ENCODE results near the gene PXDC1. TPM values are rescaled to one million over a fixed set of nuclear protein-coding genes. Genes with fewer than 3 reads are reported as not detected.

The PXDC1 gene
- total RNA-seq, 1 donor, result 144 TPM

GRCh38 chr6:3766214-3766613 lies 14.7 kb upstream of the PXDC1 start:
- Histone ChIP-seq H3K4me1 (ENCODE audit: insufficient read depth, low read length) (peaks cover 33% of the 10 kb centered on the region), H3K4me2 (ENCODE audit: insufficient read depth, low read length) (peak overlapping the region; percentile 66), H3K27me3 (ENCODE audit: insufficient read depth, low read length) (no peaks in the 10 kb centered on the region), H2AFZ (ENCODE audit: low read length) (peak overlapping the region; percentile 60), H3K4me3 (ENCODE audit: insufficient read depth, low read length) (peak overlapping the region; percentile 44), H4K20me1 (ENCODE audit: insufficient read depth, low read length) (no peaks in the 10 kb centered on the region), H3K36me3 (ENCODE audit: insufficient read depth, low read length) (no peaks in the 10 kb centered on the region), H3K79me2 (ENCODE audit: insufficient read depth, low read length) (no peaks in the 10 kb centered on the region), H3K27ac (ENCODE audit: low read depth, low read length) (peak overlapping the region; percentile 36), H3K9me3 (ENCODE audit: low read depth, low read length) (no peaks in the 10 kb centered on the region)
- DNase-seq (ENCODE audit: insufficient read length, low spot score, missing footprints), result peak; percentile 95
- TF ChIP-seq CTCF (IDR thresholded peaks at IDR 0.05; ENCODE audit: extremely low read depth, low read depth, low read length), result no peak

DNA sequence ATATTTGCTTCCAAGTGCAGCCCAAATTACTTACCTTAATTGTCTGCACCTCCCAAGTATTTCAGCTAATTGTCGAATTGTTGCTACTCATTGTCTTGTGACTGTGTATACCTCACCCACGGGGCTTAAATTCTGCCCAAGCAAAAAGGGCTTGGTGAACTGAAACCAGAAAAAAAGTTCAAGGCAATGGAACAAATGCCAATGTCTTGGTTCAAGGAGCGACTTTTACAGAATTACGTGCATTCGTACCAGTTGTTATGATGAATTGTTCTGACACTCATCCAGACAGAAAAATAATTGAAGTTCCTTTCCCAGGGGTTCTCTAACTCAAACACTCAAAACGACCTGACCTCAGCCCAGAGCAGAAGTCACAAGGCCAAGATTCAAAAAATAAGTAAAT lies 13.9 kb upstream of the PXDC1 start:
- Histone ChIP-seq H3K9me3 (ENCODE audit: low read depth, low read length) (no peaks in the 10 kb centered on the region), H3K36me3 (ENCODE audit: insufficient read depth, low read length) (no peaks in the 10 kb centered on the region), H3K4me1 (ENCODE audit: insufficient read depth, low read length) (peaks cover 35% of the 10 kb centered on the region), H3K79me2 (ENCODE audit: insufficient read depth, low read length) (no peaks in the 10 kb centered on the region), H3K27me3 (ENCODE audit: insufficient read depth, low read length) (no peaks in the 10 kb centered on the region), H3K4me3 (ENCODE audit: insufficient read depth, low read length) (no peak overlapping the region), H4K20me1 (ENCODE audit: insufficient read depth, low read length) (no peaks in the 10 kb centered on the region), H3K27ac (ENCODE audit: low read depth, low read length) (no peak overlapping the region), H2AFZ (ENCODE audit: low read length) (no peak overlapping the region), H3K4me2 (ENCODE audit: insufficient read depth, low read length) (no peak overlapping the region)
- TF ChIP-seq CTCF (IDR thresholded peaks at IDR 0.05; ENCODE audit: extremely low read depth, low read depth, low read length), result no peak
- DNase-seq (ENCODE audit: insufficient read length, low spot score, missing footprints), result no peak

DNA sequence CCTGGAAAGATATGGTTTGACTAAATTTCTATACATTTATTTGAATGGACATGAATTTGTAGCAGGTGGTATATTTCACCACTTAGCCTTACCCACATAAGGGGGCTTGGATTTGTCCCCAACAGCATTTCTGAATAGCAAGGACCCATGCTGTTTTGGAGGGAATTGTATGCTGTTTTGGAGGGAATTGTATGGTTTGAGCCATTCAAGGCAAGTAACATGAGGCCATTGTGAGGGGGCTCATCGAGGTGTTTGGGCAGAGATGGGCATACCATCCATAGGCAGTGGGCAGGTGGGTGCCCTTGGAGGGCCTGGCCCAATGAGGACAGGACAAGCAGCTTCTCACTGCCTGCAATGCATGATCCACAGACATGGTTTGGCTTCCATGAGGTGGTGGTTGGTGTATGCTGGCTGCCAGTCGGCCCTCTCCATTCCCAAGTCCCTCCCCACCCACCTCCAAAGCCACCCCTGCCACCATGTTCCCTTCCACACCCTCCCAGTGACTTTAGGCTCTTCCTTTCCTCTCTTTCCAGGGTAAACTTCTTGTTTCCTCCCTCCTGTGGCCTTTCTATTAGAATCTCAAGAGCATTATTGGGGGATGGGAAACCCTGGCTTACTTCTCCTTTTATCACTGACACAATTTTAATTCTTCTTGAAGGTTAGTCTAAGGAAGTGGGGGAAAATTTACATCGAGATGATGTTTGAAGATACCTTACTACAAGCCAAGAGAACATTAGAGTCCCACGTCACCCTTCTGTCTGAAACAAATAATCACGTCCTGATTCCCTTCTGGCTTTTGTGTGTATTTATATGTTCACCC lies 13.2 kb upstream of the PXDC1 start:
- no peaks in the 10 kb centered on the region for H3K36me3 ChIP-seq (ENCODE audit: insufficient read depth, low read length)
- no peaks in the 10 kb centered on the region for H3K9me3 ChIP-seq (ENCODE audit: low read depth, low read length)
- DNase-seq (ENCODE audit: insufficient read length, low spot score, missing footprints), result peak; percentile 18
- no peaks in the 10 kb centered on the region for H4K20me1 ChIP-seq (ENCODE audit: insufficient read depth, low read length)
- no peak overlapping the region for H3K4me3 ChIP-seq (ENCODE audit: insufficient read depth, low read length)
- H3K4me2 ChIP-seq (ENCODE audit: insufficient read depth, low read length), result no peak overlapping the region
- peaks cover 38% of the 10 kb centered on the region for H3K4me1 ChIP-seq (ENCODE audit: insufficient read depth, low read length)
- H3K27me3 ChIP-seq (ENCODE audit: insufficient read depth, low read length), result no peaks in the 10 kb centered on the region
- no peak overlapping the region for H2AFZ ChIP-seq (ENCODE audit: low read length)
- no peak overlapping the region for H3K27ac ChIP-seq (ENCODE audit: low read depth, low read length)
- H3K79me2 ChIP-seq (ENCODE audit: insufficient read depth, low read length), result no peaks in the 10 kb centered on the region
- TF ChIP-seq CTCF (IDR thresholded peaks at IDR 0.05; ENCODE audit: extremely low read depth, low read depth, low read length), result no peak

GRCh38 chr6:3762852-3763251 lies 11.3 kb upstream of the PXDC1 start:
- Histone ChIP-seq H3K27me3 (ENCODE audit: insufficient read depth, low read length) (no peaks in the 10 kb centered on the region), H3K79me2 (ENCODE audit: insufficient read depth, low read length) (no peaks in the 10 kb centered on the region), H3K9me3 (ENCODE audit: low read depth, low read length) (no peaks in the 10 kb centered on the region), H3K4me1 (ENCODE audit: insufficient read depth, low read length) (peaks cover 36% of the 10 kb centered on the region), H3K4me2 (ENCODE audit: insufficient read depth, low read length) (no peak overlapping the region), H3K4me3 (ENCODE audit: insufficient read depth, low read length) (no peak overlapping the region), H4K20me1 (ENCODE audit: insufficient read depth, low read length) (no peaks in the 10 kb centered on the region), H3K36me3 (ENCODE audit: insufficient read depth, low read length) (no peaks in the 10 kb centered on the region), H3K27ac (ENCODE audit: low read depth, low read length) (no peak overlapping the region), H2AFZ (ENCODE audit: low read length) (no peak overlapping the region)
- no peak for TF ChIP-seq CTCF (IDR thresholded peaks at IDR 0.05; ENCODE audit: extremely low read depth, low read depth, low read length)
- DNase-seq (ENCODE audit: insufficient read length, low spot score, missing footprints), result peak; percentile 53
